Measurements from ENCODE around the gene IGSF6.

GRCh38 chr16:21638573-21638975 is 13.8 kb downstream of the IGSF6 start:
- no peak for TF ChIP-seq POLR2AphosphoS5 (IDR thresholded peaks at IDR 0.05; ENCODE audit: borderline replicate concordance, low read depth, low read length)
- TF ChIP-seq EZH2 (IDR thresholded peaks at IDR 0.05): no peak
- TF ChIP-seq FOXP2 (optimal IDR thresholded peaks at IDR 0.05; ENCODE audit: control extremely low read depth, extremely low read length, insufficient read depth): no peak
